ENCODE data around the gene SCCPDH.

SCCPDH gene

GRCh38 chr1:246787781-246788513 lies 63.7 kb downstream of the SCCPDH start:
- DNase-seq = no peak

- DNase-seq = no peak
Observed at GRCh38 chr1:246788895-246789338, 64.7 kb downstream of the SCCPDH start.

- no peak for DNase-seq
Observed at GRCh38 chr1:246789454-246790339, 65.5 kb downstream of the SCCPDH start.

- no peak for DNase-seq
Observed at GRCh38 chr1:246790364-246790763, 66.2 kb downstream of the SCCPDH start.

- no peak for DNase-seq
Observed at GRCh38 chr1:246790833-246791232, 66.6 kb downstream of the SCCPDH start.

- DNase-seq = no peak
Observed at GRCh38 chr1:246791303-246791918, 67.2 kb downstream of the SCCPDH start.

GRCh38 chr1:246792603-246793002 lies 68.4 kb downstream of the SCCPDH start:
- DNase-seq = no peak

- no peak for DNase-seq
Observed at GRCh38 chr1:246793356-246793896, 69.2 kb downstream of the SCCPDH start.

GRCh38 chr1:246794048-246794827 lies 70.0 kb downstream of the SCCPDH start:
- DNase-seq = no peak

GRCh38 chr1:246794828-246795671 lies 70.8 kb downstream of the SCCPDH start:
- DNase-seq = no peak

GRCh38 chr1:246795906-246796694 lies 71.9 kb downstream of the SCCPDH start:
- no peak for DNase-seq

- no peak for DNase-seq
Observed at GRCh38 chr1:246797157-246797556, 72.9 kb downstream of the SCCPDH start.

GRCh38 chr1:246797597-246797996 lies 73.4 kb downstream of the SCCPDH start:
- no peak for DNase-seq

- DNase-seq = no peak
Observed at GRCh38 chr1:246798107-246798506, 73.9 kb downstream of the SCCPDH start.

- no peak for DNase-seq
Observed at GRCh38 chr1:246798606-246799496, 74.6 kb downstream of the SCCPDH start.

GRCh38 chr1:246800356-246800755 lies 76.1 kb downstream of the SCCPDH start:
- no peak for DNase-seq

- DNase-seq = no peak
Observed at GRCh38 chr1:246800756-246801155, 76.5 kb downstream of the SCCPDH start.

- DNase-seq = no peak
Observed at GRCh38 chr1:246801241-246802020, 77.2 kb downstream of the SCCPDH start.

- no peak for DNase-seq
Observed at GRCh38 chr1:246803373-246803772, 79.2 kb downstream of the SCCPDH start.

All from activated naive CD4-positive, alpha-beta T cell (primary cell).